ENCODE data around the gene MAP3K1.

MAP3K1 gene

GRCh38 chr5:56871777-56872176 is 56.4 kb downstream of the MAP3K1 start:
- peaks cover 8% of the 10 kb centered on the region for H3K36me3 ChIP-seq (replicated peaks)

GRCh38 chr5:56873056-56873455 is 57.7 kb downstream of the MAP3K1 start:
- Histone ChIP-seq H3K36me3 (replicated peaks) (peaks cover 11% of the 10 kb centered on the region), H3K9me3 (no peaks in the 10 kb centered on the region), H3K4me3 (no peak overlapping the region), H3K27me3 (ENCODE audit: low read depth) (no peaks in the 10 kb centered on the region), H3K4me1 (no peaks in the 10 kb centered on the region)
- in situ Hi-C loops (cut with MboI; ENCODE audit: low sequenced_read_pairs): no loop called here
- no peak for DNase-seq (ENCODE audit: low spot score in 2 of 2)

More at GRCh38 chr5:56871777-56872176, 56.4 kb downstream of the MAP3K1 start:
- DNase-seq (ENCODE audit: low spot score in 2 of 2): no peak
- in situ Hi-C loops (cut with MboI; ENCODE audit: low sequenced_read_pairs): no loop called here
- H3K4me3 ChIP-seq: no peak overlapping the region
- H3K27me3 ChIP-seq (ENCODE audit: low read depth): no peaks in the 10 kb centered on the region
- H3K4me1 ChIP-seq: no peaks in the 10 kb centered on the region
- H3K9me3 ChIP-seq: no peaks in the 10 kb centered on the region

- Histone ChIP-seq H3K27me3 (ENCODE audit: low read depth) (no peaks in the 10 kb centered on the region), H3K9me3 (no peaks in the 10 kb centered on the region), H3K36me3 (replicated peaks) (peaks cover 23% of the 10 kb centered on the region), H3K4me1 (no peaks in the 10 kb centered on the region), H3K4me3 (no peak overlapping the region)
- in situ Hi-C loops (cut with MboI; ENCODE audit: low sequenced_read_pairs): no loop called here
- DNase-seq (ENCODE audit: low spot score in 2 of 2): no peak
Observed at GRCh38 chr5:56876327-56876726, 61.0 kb downstream of the MAP3K1 start.

DNA sequence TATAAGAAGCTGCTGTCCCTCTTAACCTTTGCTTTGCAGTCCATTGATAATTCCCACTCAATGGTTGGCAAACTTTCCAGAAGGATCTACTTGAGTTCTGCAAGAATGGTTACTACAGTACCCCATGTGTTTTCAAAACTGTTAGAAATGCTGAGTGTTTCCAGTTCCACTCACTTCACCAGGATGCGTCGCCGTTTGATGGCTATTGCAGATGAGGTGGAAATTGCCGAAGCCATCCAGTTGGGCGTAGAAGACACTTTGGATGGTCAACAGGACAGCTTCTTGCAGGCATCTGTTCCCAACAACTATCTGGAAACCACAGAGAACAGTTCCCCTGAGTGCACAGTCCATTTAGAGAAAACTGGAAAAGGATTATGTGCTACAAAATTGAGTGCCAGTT is 66.2 kb downstream of the MAP3K1 start:
- H3K36me3 ChIP-seq (replicated peaks): peaks cover 47% of the 10 kb centered on the region
- in situ Hi-C loops (cut with MboI; ENCODE audit: low sequenced_read_pairs): no loop called here
- DNase-seq (ENCODE audit: low spot score in 2 of 2): no peak

GRCh38 chr5:56893251-56893951 is 78.1 kb downstream of the MAP3K1 start:
- no peak for DNase-seq (ENCODE audit: low spot score in 2 of 2)
- H3K27me3 ChIP-seq (ENCODE audit: low read depth): no peaks in the 10 kb centered on the region
- no peaks in the 10 kb centered on the region for H3K9me3 ChIP-seq
- peaks cover 27% of the 10 kb centered on the region for H3K36me3 ChIP-seq (replicated peaks)
- no peak overlapping the region for H3K4me3 ChIP-seq
- in situ Hi-C loops (cut with MboI; ENCODE audit: low sequenced_read_pairs): no loop called here
- H3K4me1 ChIP-seq: no peaks in the 10 kb centered on the region

More for the DNA sequence above, 66.2 kb downstream of the MAP3K1 start:
- Histone ChIP-seq H3K27me3 (ENCODE audit: low read depth) (no peaks in the 10 kb centered on the region), H3K4me3 (no peak overlapping the region), H3K4me1 (no peaks in the 10 kb centered on the region), H3K9me3 (no peaks in the 10 kb centered on the region)

- no peak for DNase-seq (ENCODE audit: low spot score in 2 of 2)
- no peak overlapping the region for H3K4me3 ChIP-seq
- in situ Hi-C loops (cut with MboI; ENCODE audit: low sequenced_read_pairs): no loop called here
- no peaks in the 10 kb centered on the region for H3K9me3 ChIP-seq
- no peaks in the 10 kb centered on the region for H3K4me1 ChIP-seq
- H3K36me3 ChIP-seq (replicated peaks): peaks cover 12% of the 10 kb centered on the region
- H3K27me3 ChIP-seq (ENCODE audit: low read depth): no peaks in the 10 kb centered on the region
Observed at GRCh38 chr5:56896763-56897162, 81.4 kb downstream of the MAP3K1 start.

- Histone ChIP-seq H3K4me1 (no peaks in the 10 kb centered on the region), H3K36me3 (replicated peaks) (peaks cover 12% of the 10 kb centered on the region), H3K4me3 (no peak overlapping the region), H3K27me3 (ENCODE audit: low read depth) (no peaks in the 10 kb centered on the region), H3K9me3 (no peaks in the 10 kb centered on the region)
- in situ Hi-C loops (cut with MboI; ENCODE audit: low sequenced_read_pairs): no loop called here
- DNase-seq (ENCODE audit: low spot score in 2 of 2): no peak
Observed at GRCh38 chr5:56898213-56898612, 82.9 kb downstream of the MAP3K1 start.

DNA sequence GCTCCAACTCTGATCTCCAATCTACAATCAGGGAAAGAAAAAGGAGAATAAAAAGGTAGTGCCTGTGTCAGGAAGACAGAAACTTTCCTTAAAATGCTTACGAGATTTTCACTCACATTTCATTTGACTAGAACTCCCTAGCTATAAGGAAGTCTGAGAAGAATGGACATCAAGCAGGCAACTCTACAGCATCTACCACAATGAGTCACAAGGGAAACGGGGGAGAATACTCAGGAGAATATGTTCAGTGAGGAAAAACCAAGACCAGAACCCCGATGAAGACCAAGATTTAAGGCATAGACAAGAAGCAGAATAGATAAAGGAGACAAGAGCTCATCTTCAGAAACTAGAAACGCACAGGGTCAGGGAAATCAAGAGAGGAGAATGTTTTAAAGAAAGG is 85.0 kb downstream of the MAP3K1 start:
- no peak overlapping the region for H3K4me3 ChIP-seq
- H3K4me1 ChIP-seq: no peaks in the 10 kb centered on the region
- no peaks in the 10 kb centered on the region; the same call in 1 of the 2 replicates for H3K36me3 ChIP-seq (replicated peaks)
- no peaks in the 10 kb centered on the region for H3K27me3 ChIP-seq (ENCODE audit: low read depth)
- H3K9me3 ChIP-seq: no peaks in the 10 kb centered on the region
- no peak for DNase-seq (ENCODE audit: low spot score in 2 of 2)
- in situ Hi-C loops (cut with MboI; ENCODE audit: low sequenced_read_pairs): loop anchor here (10.0 kb wide), 1 partner anchor 324 kb away; no protein-coding TSS in a partner anchor

GRCh38 chr5:56900858-56901578 is 85.7 kb downstream of the MAP3K1 start:
- H3K36me3 ChIP-seq (replicated peaks): no peaks in the 10 kb centered on the region
- no peaks in the 10 kb centered on the region for H3K9me3 ChIP-seq
- no peak overlapping the region for H3K4me3 ChIP-seq
- H3K27me3 ChIP-seq (ENCODE audit: low read depth): no peaks in the 10 kb centered on the region
- in situ Hi-C loops (cut with MboI; ENCODE audit: low sequenced_read_pairs): loop anchor here (10.0 kb wide), 1 partner anchor 324 kb away; no protein-coding TSS in a partner anchor
- H3K4me1 ChIP-seq: no peaks in the 10 kb centered on the region
- DNase-seq (ENCODE audit: low spot score in 2 of 2): peak; percentile 49 to 50

GRCh38 chr5:56908942-56909293 is 93.6 kb downstream of the MAP3K1 start:
- Histone ChIP-seq H3K9me3 (no peaks in the 10 kb centered on the region), H3K27me3 (ENCODE audit: low read depth) (no peaks in the 10 kb centered on the region), H3K36me3 (replicated peaks) (no peaks in the 10 kb centered on the region), H3K4me3 (peak overlapping the region; percentile 45), H3K4me1 (peaks cover 11% of the 10 kb centered on the region)
- in situ Hi-C loops (cut with MboI; ENCODE audit: low sequenced_read_pairs): loop anchor here (10.0 kb wide), 1 partner anchor 316 kb away; no protein-coding TSS in a partner anchor
- peak in 1 of 2 experiments; percentile 14 for DNase-seq (ENCODE audit: low spot score in 2 of 2)

DNA sequence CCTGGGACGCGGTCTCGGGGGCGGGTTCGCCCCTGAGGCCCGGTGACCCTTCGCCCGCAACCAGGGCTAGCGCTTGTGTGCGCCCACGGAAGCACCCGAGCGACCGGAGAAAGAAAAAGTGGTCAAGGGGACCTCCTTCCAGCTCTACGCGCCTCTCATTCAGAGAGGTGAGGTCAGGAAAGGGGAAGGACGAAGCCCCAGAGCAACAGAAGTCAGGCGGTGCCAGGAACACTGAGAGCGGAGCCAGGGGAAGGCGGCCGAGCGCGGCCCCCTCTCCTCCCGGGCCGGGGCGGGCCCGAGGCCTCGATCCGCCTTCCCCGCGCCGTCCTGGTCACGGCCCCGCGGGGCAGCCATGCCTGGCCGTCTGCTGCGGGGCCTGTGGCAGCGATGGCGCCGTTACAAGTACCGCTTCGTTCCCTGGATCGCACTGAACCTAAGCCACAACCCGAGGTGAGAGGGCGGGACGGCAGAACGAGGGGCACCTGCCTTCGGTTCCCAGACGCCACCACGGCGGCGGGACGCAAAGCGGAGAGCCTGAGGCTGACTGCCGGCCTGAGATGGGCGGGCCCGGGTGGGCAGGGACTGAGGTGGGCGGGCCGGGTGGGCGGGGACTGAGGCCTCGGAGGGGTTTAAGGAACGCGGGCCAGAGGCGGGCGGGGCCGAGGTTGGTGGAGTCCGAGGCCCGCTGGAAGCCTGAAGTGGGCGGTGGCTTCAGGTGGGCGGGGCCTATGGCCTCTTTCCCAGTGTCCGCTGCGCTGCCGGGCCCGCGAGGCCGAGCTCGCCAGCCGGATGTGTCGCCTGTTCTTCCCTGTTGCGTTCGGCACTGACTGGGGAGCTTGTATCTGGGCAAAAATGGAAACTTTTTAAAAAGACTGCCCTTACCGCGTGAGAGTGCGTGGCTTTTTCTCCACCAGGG is 94.2 kb downstream of the MAP3K1 start, which contains the start of gene SETD9:
Gene SETD9, plus strand, starts transcription at position 303 of the 916 bp plus-strand sequence. Its CDS starts 50 bp downstream, at position 353.
- Histone ChIP-seq H3K4me1 (peaks cover 11% of the 10 kb centered on the region), H3K4me3 (peak within 1 kb of the TSS; percentile 45), H3K36me3 (replicated peaks) (no peaks in the 10 kb centered on the region), H3K27me3 (ENCODE audit: low read depth) (no peaks in the 10 kb centered on the region), H3K9me3 (no peaks in the 10 kb centered on the region)
- peak; percentile 94 to 99 for DNase-seq (ENCODE audit: low spot score in 2 of 2)
- in situ Hi-C loops (cut with MboI; ENCODE audit: low sequenced_read_pairs): loop anchor here (10.0 kb wide), 1 partner anchor 315 kb away; no protein-coding TSS in a partner anchor

- Histone ChIP-seq H3K27me3 (ENCODE audit: low read depth) (no peaks in the 10 kb centered on the region), H3K9me3 (no peaks in the 10 kb centered on the region), H3K4me1 (peaks cover 11% of the 10 kb centered on the region), H3K4me3 (peak overlapping the region; percentile 45), H3K36me3 (replicated peaks) (no peaks in the 10 kb centered on the region)
- in situ Hi-C loops (cut with MboI; ENCODE audit: low sequenced_read_pairs): no loop called here
- DNase-seq (ENCODE audit: low spot score in 2 of 2): peak; percentile 37 to 55
Observed at GRCh38 chr5:56910210-56910965, 95.0 kb downstream of the MAP3K1 start.

- no peak for DNase-seq (ENCODE audit: low spot score in 2 of 2)
- no peaks in the 10 kb centered on the region for H3K36me3 ChIP-seq (replicated peaks)
- in situ Hi-C loops (cut with MboI; ENCODE audit: low sequenced_read_pairs): no loop called here
- no peaks in the 10 kb centered on the region for H3K27me3 ChIP-seq (ENCODE audit: low read depth)
- peaks cover 9% of the 10 kb centered on the region for H3K4me1 ChIP-seq
- no peaks in the 10 kb centered on the region for H3K9me3 ChIP-seq
- no peak overlapping the region for H3K4me3 ChIP-seq
Observed at GRCh38 chr5:56913766-56914165, 98.4 kb downstream of the MAP3K1 start.
